Activated naive CD8-positive, alpha-beta T cell treated with anti-CD3 and anti-CD28 coated beads for 36 hours (primary cell): ENCODE results near the gene SPRN. TPM values are rescaled to one million over a fixed set of nuclear protein-coding genes. Genes with fewer than 3 reads are reported as not detected.
"Not testable (repeated sequence)": the region's sequence is repeated elsewhere in the genome, so short reads cannot be mapped to it uniquely, and the experiment has no call there.

ENCODE experiments used
- DNase-seq: peaks from one replicate; pipeline ENCODE4 v3.0.0; 2021
- H3K27ac Mint-ChIP-seq: one replicate; pipeline ENCODE4 v1.8.0; 2022; ENCODE audit warnings: mild to moderate bottlenecking, moderate library complexity, mixed read lengths
- H3K27me3 Mint-ChIP-seq: one replicate; pipeline ENCODE4 v1.8.0; 2022; ENCODE audit warnings: mild to moderate bottlenecking, mixed read lengths
- H3K36me3 Mint-ChIP-seq: one replicate; pipeline ENCODE4 v1.8.0; 2021; ENCODE audit warnings: mild to moderate bottlenecking, mixed read lengths
- H3K4me1 Mint-ChIP-seq: one replicate; pipeline ENCODE4 v1.8.0; 2021; ENCODE audit warnings: mixed read lengths
- H3K4me3 Mint-ChIP-seq: one replicate; pipeline ENCODE4 v1.8.0; 2022; ENCODE audit warnings: mild to moderate bottlenecking, moderate library complexity, mixed read lengths
- H3K9me3 Mint-ChIP-seq: one replicate; pipeline ENCODE4 v1.8.0; 2022; ENCODE audit warnings: mixed read lengths
- total RNA-seq, 2 experiments: library from RNA; stranded (reverse); gene quantifications; one replicate each; pipeline ENCODE4 v1.2.3, GENCODE V29; 2021

SPRN gene, protein sequence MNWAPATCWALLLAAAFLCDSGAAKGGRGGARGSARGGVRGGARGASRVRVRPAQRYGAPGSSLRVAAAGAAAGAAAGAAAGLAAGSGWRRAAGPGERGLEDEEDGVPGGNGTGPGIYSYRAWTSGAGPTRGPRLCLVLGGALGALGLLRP
- total RNA-seq, result not detected

DNA sequence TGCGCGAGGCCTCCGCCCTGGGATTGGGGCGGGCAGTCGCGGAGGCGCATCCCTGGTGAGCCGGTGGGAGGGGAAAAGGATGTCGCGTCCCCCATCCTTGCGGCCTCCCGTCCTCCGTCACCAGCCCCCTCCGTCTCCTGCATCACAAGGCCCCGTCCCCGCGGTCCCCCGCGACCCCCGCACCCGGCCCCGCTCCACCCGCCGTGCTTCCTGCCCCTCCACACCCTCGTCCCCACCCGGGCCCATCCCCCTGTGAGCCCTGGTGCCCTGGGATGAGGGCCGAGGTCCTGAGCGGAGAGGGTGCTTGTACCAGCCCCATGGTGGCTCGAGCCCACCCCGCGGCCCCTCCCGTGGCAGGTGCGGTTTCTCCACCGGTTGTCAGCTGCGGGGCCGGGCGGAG lies at the start of gene SPRN:
Gene SPRN (minus strand): TSS at position 25 of the 400 bp plus-strand sequence. CDS start 944 bp downstream, outside the sequence.
- not testable (repeated sequence) for H3K36me3 Mint-ChIP-seq, H3K4me1 Mint-ChIP-seq, H3K9me3 Mint-ChIP-seq, H3K27me3 Mint-ChIP-seq, H3K27ac Mint-ChIP-seq, DNase-seq
- peak within 1 kb of the TSS; percentile 18 for H3K4me3 Mint-ChIP-seq

DNA sequence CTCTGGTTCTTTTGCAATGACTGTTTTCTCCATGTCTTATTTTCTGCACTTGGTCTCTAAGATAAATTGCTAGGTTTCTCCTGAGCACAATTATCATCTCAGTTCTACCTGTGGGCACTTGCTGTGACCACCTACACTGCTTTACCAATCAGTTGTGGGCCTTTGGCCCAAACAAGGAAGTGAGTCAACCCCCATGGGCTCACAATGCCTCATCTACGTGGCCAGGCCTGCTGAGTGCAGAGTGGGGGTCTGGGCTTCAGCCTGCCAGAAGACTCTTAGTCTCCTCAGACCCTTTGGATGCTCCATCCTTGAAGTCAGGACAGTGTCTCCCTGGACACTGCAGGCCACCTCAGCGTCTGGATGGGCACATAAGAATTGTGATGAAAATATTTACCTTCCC lies 49.6 kb upstream of the SPRN start:
- H3K36me3 Mint-ChIP-seq, result peaks cover 3% of the 10 kb centered on the region
- peaks cover 3% of the 10 kb centered on the region for H3K9me3 Mint-ChIP-seq
- no peak for DNase-seq
- no peak overlapping the region for H3K4me3 Mint-ChIP-seq
- H3K4me1 Mint-ChIP-seq, result peaks cover 13% of the 10 kb centered on the region
- H3K27ac Mint-ChIP-seq, result no peak overlapping the region
- no peaks in the 10 kb centered on the region for H3K27me3 Mint-ChIP-seq

DNA sequence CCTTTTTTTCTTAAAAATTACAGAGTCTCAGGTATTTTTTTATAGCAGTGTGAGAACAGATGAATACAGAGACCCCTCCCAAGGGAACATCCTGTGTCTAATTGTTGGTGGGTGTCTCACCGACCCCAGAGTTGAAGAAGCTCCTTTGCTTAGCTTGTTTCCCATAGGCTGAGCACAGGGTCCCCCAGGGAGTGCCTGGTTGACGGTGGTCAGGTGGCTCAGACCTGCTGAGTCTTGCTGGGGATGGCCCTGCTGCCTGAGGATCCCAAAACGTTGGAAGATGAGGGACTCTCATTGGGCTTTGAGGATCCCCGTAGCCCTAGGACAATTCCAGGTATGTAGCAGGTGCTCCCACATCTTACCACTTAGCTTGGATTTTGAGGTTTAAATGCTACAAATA lies 48.8 kb upstream of the SPRN start:
- no peak overlapping the region for H3K27ac Mint-ChIP-seq
- DNase-seq, result no peak
- H3K4me3 Mint-ChIP-seq, result no peak overlapping the region
- H3K9me3 Mint-ChIP-seq, result peaks cover 5% of the 10 kb centered on the region
- H3K27me3 Mint-ChIP-seq, result no peaks in the 10 kb centered on the region
- H3K36me3 Mint-ChIP-seq, result peaks cover 4% of the 10 kb centered on the region
- peaks cover 13% of the 10 kb centered on the region for H3K4me1 Mint-ChIP-seq

DNA sequence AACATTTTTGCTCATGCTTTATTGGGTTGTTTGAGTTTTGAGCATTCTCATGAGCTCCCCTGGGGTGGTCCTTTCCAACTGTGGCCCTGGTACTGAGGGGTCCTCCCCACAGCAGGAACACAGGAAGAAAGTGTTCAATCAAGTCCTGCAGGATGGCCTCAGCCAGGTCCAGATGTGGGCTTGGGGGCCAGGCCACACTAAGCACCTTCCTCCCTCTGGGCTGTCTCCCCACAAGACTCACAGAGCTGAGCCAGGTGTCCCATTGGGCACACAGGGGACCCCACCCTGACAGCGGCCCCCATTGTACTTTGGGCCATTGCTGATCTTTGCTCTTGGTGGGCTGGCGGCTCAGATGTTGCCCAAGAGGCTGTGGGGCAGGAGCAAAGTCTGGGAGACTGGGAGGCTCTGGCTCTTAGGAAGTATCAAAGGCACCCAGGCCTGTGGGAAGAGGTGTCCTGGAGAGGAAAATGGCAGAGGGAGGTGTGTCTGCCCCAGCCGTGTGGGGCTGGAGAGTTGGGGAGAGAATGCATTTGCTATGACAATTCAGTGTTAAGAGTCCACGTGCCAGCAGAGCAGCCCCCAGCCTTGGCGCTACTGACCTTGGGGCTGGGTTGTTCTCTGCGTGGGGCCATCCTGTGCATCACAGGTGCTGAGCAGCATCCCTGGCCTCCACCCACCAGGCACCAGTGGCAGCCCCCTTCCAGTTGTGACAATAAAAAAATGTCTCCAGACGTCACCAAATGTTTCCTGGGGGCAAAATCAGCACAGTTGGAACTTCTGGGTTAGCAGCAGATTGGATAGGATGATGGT lies 47.1 kb upstream of the SPRN start:
- peaks cover 5% of the 10 kb centered on the region for H3K9me3 Mint-ChIP-seq
- no peaks in the 10 kb centered on the region for H3K27me3 Mint-ChIP-seq
- peaks cover 5% of the 10 kb centered on the region for H3K36me3 Mint-ChIP-seq
- peaks cover 13% of the 10 kb centered on the region for H3K4me1 Mint-ChIP-seq
- DNase-seq, result no peak
- no peak overlapping the region for H3K27ac Mint-ChIP-seq
- no peak overlapping the region for H3K4me3 Mint-ChIP-seq

DNA sequence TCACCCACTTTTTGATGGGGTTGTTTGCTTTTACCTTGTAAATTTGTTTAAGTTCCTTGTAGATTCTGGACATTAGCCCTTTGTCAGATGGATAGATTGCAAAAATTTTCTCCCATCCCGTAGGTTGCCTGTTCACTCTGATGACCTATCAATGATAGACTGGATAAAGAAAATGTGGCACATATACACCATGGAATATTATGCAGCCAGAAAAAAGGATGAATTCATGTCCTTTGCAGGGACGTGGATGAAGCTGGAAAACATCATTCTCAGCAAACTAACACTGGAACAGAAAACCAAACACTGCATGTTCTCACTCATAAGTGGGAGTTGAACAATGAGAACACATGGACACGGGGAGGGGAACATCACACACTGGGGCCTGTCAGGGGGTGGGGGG lies 44.8 kb upstream of the SPRN start:
- not testable (repeated sequence) for H3K4me3 Mint-ChIP-seq, H3K9me3 Mint-ChIP-seq, H3K27me3 Mint-ChIP-seq, H3K4me1 Mint-ChIP-seq, H3K36me3 Mint-ChIP-seq, DNase-seq, H3K27ac Mint-ChIP-seq

DNA sequence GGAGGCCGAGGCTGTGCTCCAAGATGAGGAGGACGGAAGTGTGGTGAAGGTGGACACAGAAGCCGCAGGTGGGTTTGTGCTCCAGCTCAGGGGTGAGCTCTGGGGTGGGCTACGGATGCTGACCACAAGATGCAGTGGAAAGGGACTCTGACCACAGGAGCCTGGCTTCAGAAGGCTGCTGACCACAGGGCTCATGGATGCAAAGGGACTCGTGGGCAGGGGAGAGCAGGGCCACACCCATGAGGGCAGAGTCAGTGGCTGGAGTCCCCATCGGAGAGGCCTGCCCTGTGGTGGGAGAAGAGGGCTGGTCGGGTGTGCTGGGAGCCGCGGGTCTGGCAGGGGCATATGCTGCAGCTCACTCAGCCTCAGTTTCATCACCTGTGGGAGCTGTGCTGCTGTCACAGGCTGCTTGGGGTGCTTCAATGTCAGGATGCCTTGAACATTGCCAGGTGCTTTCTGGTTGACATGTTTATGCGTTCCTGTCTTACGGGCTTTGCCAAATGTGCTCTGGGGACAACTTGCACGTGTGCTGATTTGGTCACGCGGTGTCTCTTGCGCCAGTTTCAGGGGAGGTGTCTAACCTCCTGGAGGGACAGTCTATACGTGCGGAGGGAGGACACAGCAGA lies 43.0 kb upstream of the SPRN start:
- Mint-ChIP-seq H3K4me1 (no peaks in the 10 kb centered on the region), H3K9me3 (peaks cover 5% of the 10 kb centered on the region), H3K4me3 (no peak overlapping the region), H3K27me3 (no peaks in the 10 kb centered on the region), H3K27ac (no peak overlapping the region), H3K36me3 (peaks cover 5% of the 10 kb centered on the region)
- DNase-seq, result no peak

DNA sequence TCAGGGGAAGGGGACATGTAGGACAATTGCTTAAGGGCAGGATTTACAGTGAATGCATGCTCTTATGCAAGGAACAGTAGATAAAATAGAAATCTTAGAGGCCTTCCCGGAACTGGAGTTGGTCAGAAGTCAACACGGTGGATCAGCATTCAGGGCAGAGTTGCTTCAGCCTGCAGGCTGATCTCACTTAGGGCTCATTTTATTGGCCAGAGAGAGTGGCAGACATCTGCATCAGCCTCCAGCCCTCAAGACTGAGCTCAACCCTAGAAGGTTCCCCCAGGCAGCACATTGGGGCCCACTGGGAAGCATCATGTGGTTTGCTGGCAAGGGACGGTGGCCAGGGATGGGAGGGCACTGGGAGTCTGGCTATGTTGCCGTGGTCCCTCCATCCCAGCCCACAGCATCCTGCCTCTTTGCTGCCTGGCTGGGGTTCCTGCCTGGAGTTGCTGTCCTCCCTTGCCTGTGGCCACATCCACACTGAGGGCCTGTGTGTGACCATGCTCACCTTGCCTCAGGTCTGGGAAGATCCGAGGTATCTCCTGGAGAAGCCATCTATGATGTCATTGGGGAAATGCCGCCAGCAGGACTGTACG lies 42.4 kb upstream of the SPRN start:
- H3K4me3 Mint-ChIP-seq, result no peak overlapping the region
- H3K36me3 Mint-ChIP-seq, result peaks cover 5% of the 10 kb centered on the region
- DNase-seq, result no peak
- no peaks in the 10 kb centered on the region for H3K27me3 Mint-ChIP-seq
- no peak overlapping the region for H3K27ac Mint-ChIP-seq
- peaks cover 5% of the 10 kb centered on the region for H3K9me3 Mint-ChIP-seq
- no peaks in the 10 kb centered on the region for H3K4me1 Mint-ChIP-seq

DNA sequence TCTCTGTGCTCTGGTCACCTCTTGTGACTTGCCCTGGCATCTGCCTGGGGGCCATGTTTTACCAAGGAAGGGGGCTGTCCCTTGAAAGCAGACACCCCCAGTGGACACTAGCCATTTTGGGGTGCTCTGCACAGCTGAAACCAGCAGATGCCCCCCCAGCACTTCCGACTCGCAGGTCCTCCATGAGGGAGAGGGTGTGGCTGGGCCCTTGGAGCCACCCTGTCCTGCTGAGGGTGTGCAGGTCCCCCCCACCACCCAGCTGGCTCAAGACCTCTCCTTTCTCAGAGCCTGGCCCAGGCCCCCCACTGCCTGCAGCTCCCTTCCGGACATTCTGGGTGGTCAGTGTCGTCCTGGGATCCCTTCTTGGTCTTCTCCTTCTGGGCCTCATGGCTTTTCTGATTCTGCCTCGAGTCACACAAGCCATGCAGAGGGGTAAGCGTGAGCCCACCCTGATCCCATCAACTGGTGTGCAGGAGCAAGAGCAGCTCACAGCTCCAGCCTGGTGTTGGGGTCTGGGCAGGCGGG lies 41.6 kb upstream of the SPRN start:
- Mint-ChIP-seq H3K36me3 (peaks cover 5% of the 10 kb centered on the region), H3K27me3 (no peaks in the 10 kb centered on the region), H3K4me3 (no peak overlapping the region), H3K27ac (no peak overlapping the region), H3K9me3 (peaks cover 5% of the 10 kb centered on the region), H3K4me1 (no peaks in the 10 kb centered on the region)
- no peak for DNase-seq

DNA sequence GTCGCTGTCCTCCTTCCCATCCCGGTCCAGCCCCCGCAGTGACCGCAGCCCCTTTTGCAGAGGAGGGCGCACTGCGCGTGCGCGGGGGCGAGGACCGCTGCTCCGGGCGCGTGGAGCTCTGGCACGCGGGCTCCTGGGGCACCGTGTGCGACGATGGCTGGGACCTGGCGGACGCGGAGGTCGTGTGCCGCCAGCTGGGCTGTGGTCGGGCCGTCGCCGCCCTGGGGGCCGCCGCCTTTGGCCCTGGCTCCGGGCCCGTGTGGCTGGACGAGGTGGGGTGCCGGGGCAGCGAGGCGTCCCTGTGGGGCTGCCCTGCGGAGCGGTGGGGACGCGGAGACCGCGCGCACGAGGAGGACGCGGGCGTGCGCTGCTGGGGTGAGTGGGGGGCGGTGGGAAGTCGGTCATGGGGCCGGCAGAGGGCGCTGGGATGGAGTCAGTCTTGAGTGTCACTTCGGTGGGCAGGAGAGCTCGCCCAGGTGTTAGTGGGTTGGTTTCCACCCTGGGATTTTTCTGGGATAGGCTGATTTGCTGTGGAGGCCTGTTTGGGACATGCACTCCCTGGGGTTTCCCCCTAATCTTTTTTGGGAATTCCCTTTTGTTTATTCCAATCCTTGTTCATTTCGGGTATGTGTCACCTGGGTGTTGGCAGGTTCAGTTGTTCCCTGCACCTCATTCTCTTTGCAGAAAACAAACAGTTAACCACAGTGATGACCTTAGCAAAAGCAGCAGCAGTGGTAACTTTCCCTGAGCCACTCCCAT lies 40.9 kb upstream of the SPRN start:
- H3K27me3 Mint-ChIP-seq, result no peaks in the 10 kb centered on the region
- H3K36me3 Mint-ChIP-seq, result peaks cover 5% of the 10 kb centered on the region
- no peak for DNase-seq
- no peak overlapping the region for H3K4me3 Mint-ChIP-seq
- H3K9me3 Mint-ChIP-seq, result peaks cover 5% of the 10 kb centered on the region
- no peaks in the 10 kb centered on the region for H3K4me1 Mint-ChIP-seq
- H3K27ac Mint-ChIP-seq, result no peak overlapping the region

DNA sequence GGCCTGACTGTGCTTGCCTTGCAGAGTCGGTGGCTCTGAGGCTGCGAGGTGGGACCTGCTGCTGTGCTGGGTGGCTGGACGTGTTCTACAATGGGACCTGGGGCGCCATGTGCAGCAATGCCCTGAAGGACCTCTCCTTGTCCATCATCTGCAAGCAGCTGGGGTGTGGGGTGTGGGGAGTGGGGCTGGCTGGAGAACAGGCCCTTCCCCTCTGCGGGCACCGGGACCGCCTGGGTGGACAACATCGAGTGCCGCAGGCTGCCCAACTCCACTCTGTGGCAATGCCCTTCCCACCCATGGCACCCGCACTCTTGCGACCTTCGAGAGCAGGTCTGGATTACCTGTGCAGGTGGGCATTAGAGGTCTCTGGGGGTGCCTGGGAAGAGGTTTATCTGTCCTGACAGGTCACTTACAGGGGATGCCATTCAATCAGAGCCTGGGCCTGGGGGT lies 40.2 kb upstream of the SPRN start:
- Mint-ChIP-seq H3K27ac (no peak overlapping the region), H3K4me1 (no peaks in the 10 kb centered on the region), H3K9me3 (peaks cover 5% of the 10 kb centered on the region), H3K27me3 (no peaks in the 10 kb centered on the region), H3K4me3 (no peak overlapping the region), H3K36me3 (peaks cover 5% of the 10 kb centered on the region)
- no peak for DNase-seq

DNA sequence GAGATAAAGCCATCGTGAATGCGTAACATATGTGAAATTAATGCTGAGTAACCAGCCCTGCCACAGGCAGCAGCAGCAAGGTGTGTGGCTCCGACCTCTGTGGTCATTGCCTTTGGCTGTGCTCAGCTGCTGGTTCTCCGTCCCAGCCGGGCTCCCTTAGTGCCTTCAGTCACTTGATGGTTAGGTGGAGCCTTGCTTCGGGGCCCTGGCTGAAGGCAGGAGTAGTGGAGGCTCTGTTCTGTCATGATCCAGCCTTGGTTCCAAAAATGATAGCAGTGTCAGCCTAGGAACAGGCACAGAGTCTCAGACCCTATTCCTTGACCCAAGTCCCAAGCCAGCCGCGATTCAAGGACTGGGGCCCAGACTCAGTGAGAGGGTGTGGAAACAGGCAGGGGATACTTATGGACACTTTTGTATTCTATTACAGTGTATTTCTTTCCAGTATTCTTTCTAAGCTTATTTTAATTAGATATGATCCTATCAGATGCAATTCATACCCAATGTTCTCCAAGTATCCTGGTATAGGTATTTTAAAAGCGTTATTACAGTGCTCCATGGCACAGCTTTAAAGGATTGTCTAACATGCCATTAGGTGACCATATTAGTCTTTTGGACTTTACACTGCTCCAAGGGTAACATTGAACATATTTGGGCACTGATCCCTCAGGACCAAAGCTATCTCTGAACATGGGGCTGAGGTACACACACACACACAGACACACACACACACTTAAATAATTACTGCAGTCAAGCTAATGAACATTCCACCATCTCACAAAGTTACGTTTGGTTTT lies 38.3 kb upstream of the SPRN start:
- H3K27ac Mint-ChIP-seq, result no peak overlapping the region
- H3K4me1 Mint-ChIP-seq, result no peaks in the 10 kb centered on the region
- H3K27me3 Mint-ChIP-seq, result no peaks in the 10 kb centered on the region
- H3K36me3 Mint-ChIP-seq, result peaks cover 2% of the 10 kb centered on the region
- DNase-seq, result no peak
- H3K4me3 Mint-ChIP-seq, result no peak overlapping the region
- H3K9me3 Mint-ChIP-seq, result no peaks in the 10 kb centered on the region

DNA sequence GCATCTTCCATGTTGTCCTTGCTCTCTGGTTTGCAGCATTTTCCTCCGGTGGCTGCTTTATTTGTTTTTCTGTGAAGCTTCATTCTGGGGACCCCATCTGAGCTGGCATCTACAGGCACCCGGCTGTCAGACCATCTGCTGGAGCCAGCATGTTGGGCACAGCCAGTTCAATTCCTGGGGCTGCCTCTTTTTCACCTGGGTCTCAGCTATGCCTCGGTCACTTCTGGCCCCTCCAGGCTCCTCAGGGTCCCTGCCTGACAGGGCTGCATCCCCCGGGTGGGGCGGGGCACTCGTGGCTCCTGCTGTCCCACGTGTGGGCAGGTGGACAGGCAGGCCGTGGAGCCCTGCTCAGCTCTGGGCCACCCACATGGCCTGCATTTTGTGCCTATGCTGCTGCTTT lies 37.4 kb upstream of the SPRN start:
- Mint-ChIP-seq H3K4me1 (no peaks in the 10 kb centered on the region), H3K4me3 (no peak overlapping the region), H3K27ac (no peak overlapping the region), H3K9me3 (no peaks in the 10 kb centered on the region), H3K27me3 (no peaks in the 10 kb centered on the region), H3K36me3 (no peaks in the 10 kb centered on the region)
- no peak for DNase-seq

DNA sequence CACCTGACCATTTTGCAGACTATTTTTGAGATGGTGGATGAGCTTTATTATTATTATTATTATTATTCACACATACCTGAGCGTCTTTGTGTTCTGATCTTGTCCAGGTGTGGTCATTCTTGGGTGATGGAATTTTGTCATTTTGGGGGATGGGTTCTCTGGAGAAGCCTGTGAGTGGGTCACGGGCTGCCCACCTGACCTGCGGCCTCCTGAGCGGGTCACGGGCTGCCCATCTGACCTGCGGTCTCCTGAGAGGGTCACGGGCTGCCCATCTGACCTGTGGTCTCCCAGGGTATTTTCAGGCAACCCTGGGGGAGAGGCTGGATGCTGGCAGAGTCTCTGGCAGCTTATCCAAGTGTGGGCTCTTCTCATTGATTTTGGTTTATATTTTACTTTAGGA lies 36.6 kb upstream of the SPRN start:
- Mint-ChIP-seq H3K9me3 (no peaks in the 10 kb centered on the region), H3K4me3 (no peak overlapping the region), H3K27ac (no peak overlapping the region), H3K4me1 (no peaks in the 10 kb centered on the region), H3K27me3 (no peaks in the 10 kb centered on the region), H3K36me3 (no peaks in the 10 kb centered on the region)
- DNase-seq, result no peak

DNA sequence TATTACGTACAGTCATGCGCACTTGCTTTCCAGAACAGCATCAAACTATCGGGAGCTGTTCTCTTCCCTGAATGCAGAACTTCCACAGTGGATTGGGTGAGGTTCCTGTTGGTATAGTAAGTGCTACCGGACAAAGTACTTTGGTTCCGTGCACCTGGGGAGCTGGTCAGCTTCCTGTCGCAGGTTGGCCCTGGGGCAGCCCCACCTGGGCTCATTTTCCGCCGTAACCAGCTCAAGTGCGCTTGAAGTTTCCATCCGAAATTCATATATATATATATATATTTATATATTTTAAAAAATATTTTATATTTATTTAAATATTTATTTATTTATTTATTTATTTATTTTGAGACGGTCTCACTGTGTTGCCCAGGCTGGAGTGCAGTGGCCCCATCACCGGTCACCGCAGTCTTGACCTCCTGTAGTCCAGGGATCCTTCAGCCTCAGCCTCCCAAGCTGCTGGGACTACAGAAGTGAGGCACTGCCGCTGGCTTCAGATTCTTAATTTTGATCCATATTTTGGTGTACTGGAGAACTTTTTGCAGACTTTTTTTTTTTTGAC lies 35.9 kb upstream of the SPRN start:
- no peak for DNase-seq
- H3K4me3 Mint-ChIP-seq, result no peak overlapping the region
- H3K9me3 Mint-ChIP-seq, result no peaks in the 10 kb centered on the region
- no peaks in the 10 kb centered on the region for H3K36me3 Mint-ChIP-seq
- H3K4me1 Mint-ChIP-seq, result no peaks in the 10 kb centered on the region
- no peaks in the 10 kb centered on the region for H3K27me3 Mint-ChIP-seq
- H3K27ac Mint-ChIP-seq, result no peak overlapping the region
